HepG2 (cell line): ENCODE data around the gene RNF135. TPM values are rescaled to one million over a fixed set of nuclear protein-coding genes. Genes with fewer than 3 reads are reported as not detected.

ENCODE experiments used
- AFF4 ChIP-seq: sonication (generic); formaldehyde crosslinking; IDR thresholded peaks from 2 replicates; pipeline ENCODE4 v1.4.0; 2020; ENCODE audit warnings: missing genetic modification reagents
- ATF5 ChIP-seq: sonication (generic); formaldehyde crosslinking; IDR thresholded peaks from 2 replicates; pipeline ENCODE4 v1.4.0; 2020; ENCODE audit warnings: mild to moderate bottlenecking, low read depth, missing genetic modification reagents
- ATF7-NPFF ChIP-seq: sonication (generic); formaldehyde crosslinking; IDR thresholded peaks from 2 replicates; pipeline ENCODE4 v1.8.1; 2023; ENCODE audit warnings: mild to moderate bottlenecking, low read depth, missing genetic modification reagents, moderate library complexity
- E2F1 ChIP-seq: sonication (generic); formaldehyde crosslinking; IDR thresholded peaks from 2 replicates; pipeline ENCODE4 v1.5.0; 2020; ENCODE audit warnings: missing genetic modification reagents
- FIP1L1 ChIP-seq: fragments of 200-400 bp; formaldehyde crosslinking; IDR thresholded peaks from 2 replicates; pipeline ENCODE4 v1.6.1; 2018; ENCODE audit warnings: low read depth, mild to moderate bottlenecking, low read length, moderate library complexity, borderline replicate concordance; ENCODE audit not compliant: insufficient read depth
- HDAC6 ChIP-seq: fragments of 200-600 bp; sonication (generic); IDR thresholded peaks from 2 replicates; pipeline ENCODE4 v1.7.0; 2017; ENCODE audit warnings: mild to moderate bottlenecking, antibody characterized with exemption, low read length, low read depth
- MAFK ChIP-seq, 2 experiments: IDR thresholded peaks in 1 of 2; conservative IDR thresholded peaks in 1 of 2; 2 replicates each; pipeline ENCODE4 v1.6.1; 2011; ENCODE audit warnings: improper control_type of control experiment in 2 of 2, low read length in 2 of 2
- RELA ChIP-seq: sonication (generic); formaldehyde crosslinking; IDR thresholded peaks from 2 replicates; pipeline ENCODE4 v1.4.0; 2020; ENCODE audit warnings: missing genetic modification reagents
- SP2 ChIP-seq: sonication (generic); formaldehyde crosslinking; IDR thresholded peaks from 2 replicates; pipeline ENCODE4 v1.5.1; 2020; ENCODE audit warnings: mild to moderate bottlenecking, missing genetic modification reagents
- TFDP2 ChIP-seq: sonication (generic); formaldehyde crosslinking; IDR thresholded peaks from 2 replicates; pipeline ENCODE4 v1.4.0; 2020; ENCODE audit warnings: missing genetic modification reagents
- ZBTB8A ChIP-seq: sonication (generic); formaldehyde crosslinking; IDR thresholded peaks from 2 replicates; pipeline ENCODE4 v1.4.0; 2020; ENCODE audit warnings: mild to moderate bottlenecking, low read depth, missing genetic modification reagents, borderline replicate concordance
- ZNF17 ChIP-seq: sonication (generic); formaldehyde crosslinking; IDR thresholded peaks from 2 replicates; pipeline ENCODE4 v1.5.0; 2020; ENCODE audit warnings: mild to moderate bottlenecking, missing genetic modification reagents
- ZNF468 ChIP-seq: sonication (generic); formaldehyde crosslinking; IDR thresholded peaks from 2 replicates; pipeline ENCODE4 v1.8.0; 2022; ENCODE audit warnings: mild to moderate bottlenecking, moderate library complexity, missing genetic modification reagents
- ZNF543 ChIP-seq: sonication (generic); formaldehyde crosslinking; IDR thresholded peaks from 2 replicates; pipeline ENCODE4 v1.4.0; 2020; ENCODE audit warnings: mild to moderate bottlenecking, missing genetic modification reagents
- ZNF709 ChIP-seq: sonication (generic); formaldehyde crosslinking; IDR thresholded peaks from 2 replicates; pipeline ENCODE4 v1.5.0; 2020; ENCODE audit warnings: mild to moderate bottlenecking, missing genetic modification reagents
- polyA plus RNA-seq, 8 experiments: library from polyadenylated mRNA; depleted of rRNA in 3 of 8; stranded (reverse) in 7 of 8; unstranded in 1 of 8; fragments of >200 nt; fragmentation: Illumina TruSeq in 4 of 8; extraction: Trizol in 4 of 8; gene quantifications; 2 replicates each; pipeline versions ENCODE4 v1.2.1 to v1.2.3, GENCODE V29; 2011 to 2016; ENCODE audit warnings: low read depth in 4 of 8, missing spikeins in 1 of 8, mixed read lengths in 1 of 8; ENCODE audit not compliant: insufficient read depth in 1 of 8
- total RNA-seq, 5 experiments: library from RNA; depleted of rRNA; stranded (reverse); fragments of >200 nt; fragmentation: Illumina TruSeq; extraction: Trizol; gene quantifications; 2 replicates each; pipeline ENCODE4 v1.2.3, GENCODE V29; 2016; ENCODE audit warnings: low read depth in 1 of 5
- TF ChIP-seq, protein P1 (sequence below): sonication (generic); IDR thresholded peaks from 2 replicates; pipeline ENCODE4 v1.6.1; 2016; ENCODE audit warnings: low read depth, borderline replicate concordance
- TF ChIP-seq, protein P2 (sequence below): sonication (generic); formaldehyde crosslinking; IDR thresholded peaks from 2 replicates; pipeline ENCODE4 v1.4.0; 2020; ENCODE audit warnings: mild to moderate bottlenecking, missing genetic modification reagents
- TF ChIP-seq, protein P3 (sequence below): sonication (generic); formaldehyde crosslinking; IDR thresholded peaks from 2 replicates; pipeline ENCODE4 v1.5.1; 2020; ENCODE audit warnings: mild to moderate bottlenecking, missing genetic modification reagents, moderate library complexity

RNF135 gene
- total and polyA plus RNA-seq, 2 of the 13 experiments (the other 11 are each of a cell fraction or from before 2014, with no cell fraction given) = not detected

DNA sequence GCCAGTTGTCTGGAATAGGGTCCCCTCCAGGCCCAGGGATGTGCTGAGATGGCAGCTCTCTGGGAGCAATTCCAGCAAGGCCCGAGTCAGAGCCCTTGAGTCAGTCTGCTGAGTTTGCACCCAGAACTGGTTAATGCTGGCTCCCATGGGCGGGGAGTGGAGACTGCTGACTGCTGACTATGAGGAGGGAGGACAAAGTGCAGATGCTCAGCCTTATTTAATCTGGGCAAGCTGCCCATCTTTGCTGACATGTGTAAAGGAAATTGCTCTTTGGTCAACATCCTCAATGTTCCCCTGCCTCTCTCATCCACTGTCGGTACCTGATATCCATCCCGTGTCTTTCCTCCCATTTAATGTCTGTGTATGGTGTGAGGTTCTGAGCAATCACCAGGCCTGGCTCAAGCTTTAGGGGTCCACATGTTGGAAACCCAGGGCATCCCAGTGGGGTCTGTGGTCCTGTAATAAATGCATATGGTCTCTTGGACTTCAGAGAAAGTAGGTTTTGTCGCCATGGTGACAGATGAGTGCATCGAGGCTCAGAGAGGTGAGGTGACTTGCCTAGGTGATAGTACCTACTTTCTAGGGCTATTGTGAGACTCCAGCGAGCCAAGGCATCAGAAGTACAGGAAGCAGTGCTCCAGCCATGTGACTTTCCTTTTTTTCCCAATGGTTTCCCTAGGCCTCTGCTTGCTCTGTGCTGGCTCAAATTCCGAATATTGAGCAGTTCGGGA is 20.0 kb upstream of the RNF135 start (continued):
- TF ChIP-seq, protein P1, sequence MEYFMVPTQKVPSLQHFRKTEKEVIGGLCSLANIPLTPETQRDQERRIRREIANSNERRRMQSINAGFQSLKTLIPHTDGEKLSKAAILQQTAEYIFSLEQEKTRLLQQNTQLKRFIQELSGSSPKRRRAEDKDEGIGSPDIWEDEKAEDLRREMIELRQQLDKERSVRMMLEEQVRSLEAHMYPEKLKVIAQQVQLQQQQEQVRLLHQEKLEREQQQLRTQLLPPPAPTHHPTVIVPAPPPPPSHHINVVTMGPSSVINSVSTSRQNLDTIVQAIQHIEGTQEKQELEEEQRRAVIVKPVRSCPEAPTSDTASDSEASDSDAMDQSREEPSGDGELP = peak; percentile 19; the same call in 1 of the 2 replicates
- TF ChIP-seq E2F1 = no peak
- no peak for TF ChIP-seq ATF5 (CRISPR knock-in tag)
- peak; percentile 83 to 84 for TF ChIP-seq MAFK (conservative IDR thresholded peaks at IDR 0.05 in 1 of 2, IDR thresholded peaks at IDR 0.05 in 1 of 2; ENCODE audit: low read length in 2 of 2)
- no peak for TF ChIP-seq HDAC6
- TF ChIP-seq TFDP2 = no peak
- no peak for TF ChIP-seq ZNF17 (CRISPR knock-in tag)
- TF ChIP-seq FIP1L1 = no peak
- no peak for TF ChIP-seq ZNF468 (CRISPR knock-in tag)
- TF ChIP-seq SP2 (CRISPR knock-in tag) = no peak
- TF ChIP-seq ZBTB8A (CRISPR knock-in tag) = no peak
- TF ChIP-seq ATF7-NPFF (CRISPR knock-in tag) = no peak
- TF ChIP-seq, protein P2, sequence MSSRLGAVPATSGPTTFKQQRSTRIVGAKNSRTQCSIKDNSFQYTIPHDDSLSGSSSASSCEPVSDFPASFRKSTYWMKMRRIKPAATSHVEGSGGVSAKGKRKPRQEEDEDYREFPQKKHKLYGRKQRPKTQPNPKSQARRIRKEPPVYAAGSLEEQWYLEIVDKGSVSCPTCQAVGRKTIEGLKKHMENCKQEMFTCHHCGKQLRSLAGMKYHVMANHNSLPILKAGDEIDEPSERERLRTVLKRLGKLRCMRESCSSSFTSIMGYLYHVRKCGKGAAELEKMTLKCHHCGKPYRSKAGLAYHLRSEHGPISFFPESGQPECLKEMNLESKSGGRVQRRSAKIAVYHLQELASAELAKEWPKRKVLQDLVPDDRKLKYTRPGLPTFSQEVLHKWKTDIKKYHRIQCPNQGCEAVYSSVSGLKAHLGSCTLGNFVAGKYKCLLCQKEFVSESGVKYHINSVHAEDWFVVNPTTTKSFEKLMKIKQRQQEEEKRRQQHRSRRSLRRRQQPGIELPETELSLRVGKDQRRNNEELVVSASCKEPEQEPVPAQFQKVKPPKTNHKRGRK (CRISPR knock-in tag) = no peak
- TF ChIP-seq, protein P3, sequence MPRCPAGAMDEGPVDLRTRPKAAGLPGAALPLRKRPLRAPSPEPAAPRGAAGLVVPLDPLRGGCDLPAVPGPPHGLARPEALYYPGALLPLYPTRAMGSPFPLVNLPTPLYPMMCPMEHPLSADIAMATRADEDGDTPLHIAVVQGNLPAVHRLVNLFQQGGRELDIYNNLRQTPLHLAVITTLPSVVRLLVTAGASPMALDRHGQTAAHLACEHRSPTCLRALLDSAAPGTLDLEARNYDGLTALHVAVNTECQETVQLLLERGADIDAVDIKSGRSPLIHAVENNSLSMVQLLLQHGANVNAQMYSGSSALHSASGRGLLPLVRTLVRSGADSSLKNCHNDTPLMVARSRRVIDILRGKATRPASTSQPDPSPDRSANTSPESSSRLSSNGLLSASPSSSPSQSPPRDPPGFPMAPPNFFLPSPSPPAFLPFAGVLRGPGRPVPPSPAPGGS (CRISPR knock-in tag) = no peak
- TF ChIP-seq ZNF543 (CRISPR knock-in tag) = no peak
- no peak for TF ChIP-seq RELA (CRISPR knock-in tag)
- TF ChIP-seq AFF4 (CRISPR knock-in tag) = no peak
- TF ChIP-seq ZNF709 = no peak
